HG03439 (cell line): ENCODE results near the gene BET1.

ENCODE experiments used
- ATAC-seq: cut with Tn5 transposase; IDR thresholded peaks from one replicate; pipeline ENCODE4 v1.9.1; 2021; ENCODE audit warnings: mild to moderate bottlenecking, moderate library complexity; ENCODE audit not compliant: unreplicated experiment

The BET1 gene

DNA sequence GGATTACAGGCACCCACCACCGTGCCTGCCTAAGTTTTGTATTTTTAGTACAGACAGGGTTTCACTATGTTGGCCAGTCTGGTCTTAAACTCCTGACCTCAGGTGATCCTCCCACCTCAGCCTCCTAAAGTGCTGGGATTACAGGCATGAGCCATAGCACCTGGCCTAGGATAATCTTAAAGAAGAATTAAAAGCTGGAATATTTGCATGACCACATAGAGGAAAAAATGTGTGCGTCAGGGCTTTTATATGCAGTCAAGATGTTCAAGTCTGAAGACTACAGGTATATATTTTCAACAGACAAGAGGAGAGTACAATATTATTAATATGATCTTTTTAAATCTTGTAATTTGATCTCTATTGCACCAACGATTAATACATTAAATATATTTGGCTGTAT is 43.2 kb downstream of the BET1 start:
- ATAC-seq: no peak

DNA sequence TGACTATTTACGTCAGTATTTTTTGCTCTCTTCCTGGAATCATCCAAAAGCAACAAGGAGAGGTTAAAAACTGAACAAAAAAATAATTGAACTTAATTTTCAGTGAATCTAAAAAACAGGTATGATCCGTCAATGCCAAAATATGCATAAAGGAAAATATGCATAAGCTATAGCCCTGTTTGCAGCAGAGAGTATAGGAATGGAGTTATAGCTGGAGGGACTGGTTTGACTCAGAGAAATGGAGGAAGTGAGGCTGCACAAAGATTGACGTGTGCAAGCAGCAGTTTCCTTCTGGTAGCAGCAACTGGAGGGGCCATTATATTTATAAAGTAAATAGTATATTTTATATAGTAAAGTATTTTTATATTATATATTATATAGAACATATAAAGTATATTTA is 45.5 kb downstream of the BET1 start:
- ATAC-seq: no peak

DNA sequence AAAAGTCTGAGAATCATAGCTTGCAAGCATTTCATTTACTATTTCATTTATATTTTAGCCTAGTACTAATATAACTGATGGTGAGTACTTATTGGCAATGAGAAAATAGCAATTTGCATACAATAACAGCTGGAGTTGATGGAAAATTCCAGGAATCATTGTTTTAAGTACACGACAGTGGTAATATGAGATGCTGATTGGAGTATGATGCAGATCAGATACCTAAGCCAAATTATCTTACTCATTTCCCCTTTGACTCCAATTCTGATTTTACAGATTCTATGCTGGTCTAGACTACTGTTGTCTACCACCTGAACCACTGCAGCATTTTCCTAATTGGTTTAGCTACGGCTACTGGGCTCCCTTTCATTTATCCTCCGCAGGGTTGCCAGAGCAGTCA is 45.9 kb downstream of the BET1 start:
- no peak for ATAC-seq

DNA sequence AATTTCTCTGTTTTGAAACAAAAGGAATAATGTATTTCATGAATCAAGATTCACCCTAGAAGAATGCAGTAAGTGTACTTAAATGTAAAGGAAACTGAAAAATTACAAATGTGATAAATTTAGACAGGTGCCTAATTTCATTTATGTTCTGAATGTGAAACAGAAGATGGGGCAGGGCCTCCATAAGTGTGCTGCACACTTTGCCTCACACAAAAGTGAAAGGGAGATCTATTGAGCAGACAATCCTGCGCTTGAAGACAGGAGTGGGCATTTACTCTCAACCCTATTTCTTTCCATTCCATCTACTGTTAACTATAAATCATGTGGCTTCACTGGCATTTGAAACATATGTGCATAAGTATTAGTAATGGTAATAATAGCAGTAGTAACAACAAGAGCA is 46.4 kb downstream of the BET1 start:
- peak; percentile 46 for ATAC-seq

DNA sequence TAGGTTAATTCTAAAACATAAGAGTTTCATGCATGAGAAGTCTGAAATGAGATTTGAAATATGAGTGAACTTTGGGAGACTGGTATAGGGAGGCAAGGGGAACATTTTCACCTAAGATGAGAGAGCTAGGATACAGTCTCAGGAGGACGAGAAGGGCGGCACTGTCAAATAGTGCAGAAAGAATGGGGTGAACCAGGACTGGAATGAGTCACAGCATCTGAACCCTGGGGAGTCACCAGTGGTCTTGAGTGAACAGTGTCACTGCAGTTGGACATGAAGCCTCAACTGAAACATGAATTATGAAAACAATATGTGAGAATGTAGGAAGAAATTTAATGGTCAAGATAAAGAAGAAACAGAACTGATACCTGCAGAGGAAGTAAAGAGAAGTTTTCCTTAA is 48.9 kb downstream of the BET1 start:
- ATAC-seq: peak; percentile 64

DNA sequence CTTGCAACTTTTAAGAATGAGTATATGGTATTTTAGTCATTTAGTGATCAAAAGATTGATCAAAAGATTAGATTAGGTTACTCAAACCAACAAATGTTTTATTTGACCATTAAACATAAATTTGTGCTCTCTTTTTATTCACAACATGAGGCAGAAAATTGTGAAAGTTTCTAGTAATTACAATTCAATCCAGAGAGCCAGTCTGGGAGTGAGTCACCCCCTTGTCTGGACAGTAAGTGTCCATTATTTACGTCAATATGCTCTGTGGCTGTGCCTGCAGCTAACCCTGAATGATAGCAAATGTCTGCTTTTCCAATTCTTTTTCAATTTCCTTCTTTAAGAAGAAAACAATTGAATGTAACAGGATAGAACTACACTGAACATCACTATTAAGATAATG is 54.7 kb downstream of the BET1 start:
- no peak for ATAC-seq

DNA sequence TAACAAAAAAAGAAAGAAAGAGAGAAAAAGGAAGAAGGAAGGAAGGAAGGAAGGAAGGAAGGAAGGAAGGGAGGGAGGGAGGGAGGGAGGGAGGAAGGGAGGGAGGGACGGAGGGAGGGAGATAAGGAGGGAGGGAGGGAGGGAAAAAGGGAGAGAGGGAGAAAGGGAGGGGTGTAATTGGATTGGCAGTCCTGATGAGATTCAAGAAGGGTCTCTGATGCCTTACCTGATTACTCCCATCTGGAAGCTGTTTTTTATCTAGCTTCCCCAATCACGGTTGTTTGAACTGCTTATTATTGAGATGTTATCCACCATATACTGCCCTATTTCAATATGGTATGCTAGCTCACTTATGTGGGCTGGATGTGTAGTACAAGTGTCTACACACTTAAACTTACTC is 55.3 kb downstream of the BET1 start:
- no peak for ATAC-seq

DNA sequence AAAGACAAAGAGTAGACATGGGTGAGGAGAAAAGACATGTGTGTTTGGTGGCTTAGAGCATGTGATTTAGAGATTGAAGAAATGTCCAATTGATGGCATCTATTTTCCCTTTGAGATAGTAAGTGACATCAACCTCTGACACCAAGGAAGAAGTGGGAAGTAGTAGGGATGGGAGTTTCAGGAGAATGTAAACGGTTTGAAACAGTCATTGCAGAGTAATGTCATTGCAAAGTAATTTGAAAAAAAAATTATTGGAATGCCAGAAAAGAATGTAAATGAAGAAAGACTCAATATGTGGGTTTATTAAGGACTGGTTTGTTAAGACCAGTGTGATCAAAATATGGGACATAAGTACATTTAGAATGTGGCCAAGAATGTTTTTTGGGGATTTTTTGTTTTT is 56.0 kb downstream of the BET1 start:
- no peak for ATAC-seq

DNA sequence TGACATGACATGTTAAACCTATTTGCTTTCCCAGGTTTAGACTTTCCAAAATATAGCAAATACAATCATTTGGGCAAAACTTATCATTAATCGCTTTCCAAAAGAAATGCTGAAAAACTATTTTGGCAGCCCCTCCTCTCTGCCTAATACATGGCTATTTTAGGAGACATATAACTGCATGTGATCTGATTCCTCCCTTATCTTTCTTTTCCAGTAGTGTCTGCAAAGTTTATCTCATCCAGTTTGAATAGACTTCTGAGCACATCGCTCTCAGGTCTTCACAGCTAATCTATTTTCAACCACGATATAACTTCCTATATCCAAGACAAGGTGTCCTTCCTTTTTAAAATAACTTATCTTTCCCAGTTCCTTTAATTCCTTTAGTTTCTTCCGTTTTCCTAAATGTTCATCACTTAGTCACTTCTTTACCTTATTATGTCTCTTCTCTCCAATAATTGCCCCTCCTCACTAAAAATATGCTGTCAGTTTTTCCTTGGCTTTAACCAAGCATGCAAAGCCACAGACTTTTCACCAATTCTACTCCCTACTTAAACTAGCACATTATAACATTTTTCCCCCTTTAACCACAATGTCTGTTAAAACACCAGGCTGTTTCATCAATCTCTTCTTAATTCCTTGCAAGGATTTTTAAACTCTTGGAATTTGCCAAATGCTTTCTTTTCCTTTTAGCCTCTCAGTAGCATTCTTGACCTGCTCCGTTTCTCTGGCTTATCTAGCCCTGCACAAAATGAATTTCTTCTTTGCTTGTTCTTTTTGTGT is 58.2 kb downstream of the BET1 start:
- no peak for ATAC-seq

DNA sequence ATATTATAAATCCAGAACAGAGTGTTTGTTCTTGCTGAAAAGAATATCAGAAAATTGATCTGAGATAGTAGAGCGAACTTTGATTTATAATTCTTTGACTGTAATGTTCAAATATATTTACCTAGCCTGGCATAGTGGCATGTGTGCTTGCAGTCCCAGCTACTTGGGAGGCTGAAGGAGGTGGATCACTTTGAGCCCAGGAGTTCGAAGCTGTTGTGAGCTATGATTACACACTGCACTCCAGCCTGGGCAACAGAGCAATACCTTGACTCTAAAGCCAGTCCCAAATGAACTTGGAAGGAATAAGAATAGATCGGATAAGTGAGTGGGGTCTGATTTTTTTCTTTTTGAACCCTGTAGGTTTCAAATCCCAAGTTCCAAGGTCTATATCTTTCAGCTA is 59.1 kb downstream of the BET1 start:
- ATAC-seq: no peak

DNA sequence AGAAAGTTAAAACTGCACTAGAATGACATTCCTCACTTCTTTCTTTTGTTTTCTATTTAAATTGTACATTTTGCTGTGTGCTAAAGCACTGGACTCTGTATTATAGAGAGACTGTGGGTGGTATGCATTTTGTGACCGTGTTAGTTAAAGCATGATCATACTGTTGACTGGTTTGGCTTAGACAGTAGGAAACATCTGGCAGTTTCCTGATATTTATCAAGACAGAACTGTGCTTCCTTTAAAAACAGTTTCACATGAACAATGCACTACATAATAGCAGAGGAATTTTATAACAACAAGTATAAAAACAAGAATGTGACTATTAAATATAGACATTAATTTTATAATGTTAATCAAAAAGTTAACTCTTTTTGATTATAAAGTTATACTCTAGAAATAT is 59.5 kb downstream of the BET1 start:
- no peak for ATAC-seq

DNA sequence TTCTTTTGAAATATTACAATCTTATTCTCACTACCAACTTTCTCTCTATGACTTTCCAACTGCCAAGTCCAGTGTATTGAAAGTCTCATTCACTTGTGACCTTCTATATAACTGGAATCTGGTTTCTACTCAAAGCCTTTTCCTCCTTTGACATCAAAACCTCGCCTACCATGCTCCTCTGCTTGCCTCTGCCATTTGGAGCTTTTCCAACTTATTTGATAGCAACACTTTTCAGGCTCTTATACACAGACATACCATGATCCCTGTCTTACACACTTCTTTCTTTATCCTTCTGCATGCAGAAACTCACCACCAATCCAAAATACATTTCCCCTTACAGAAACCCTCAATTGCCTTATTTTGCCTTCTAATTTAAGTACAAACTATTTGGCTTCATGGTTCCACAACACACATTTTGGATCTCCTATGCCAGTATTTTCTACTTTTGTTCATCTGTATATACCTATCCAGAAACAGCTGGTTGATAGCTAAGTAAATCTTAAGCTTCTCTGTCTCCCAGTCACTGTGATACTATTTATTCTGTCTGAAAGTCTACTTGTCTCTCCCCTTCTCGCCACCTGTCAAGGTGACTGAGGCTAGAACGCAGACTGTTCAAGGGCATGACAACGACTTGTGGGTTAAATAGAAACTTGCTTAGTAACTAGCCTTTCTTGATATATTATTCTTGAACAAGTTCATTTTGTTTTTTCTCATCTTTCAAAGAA is 60.2 kb downstream of the BET1 start:
- ATAC-seq: no peak
